CD14-positive monocyte (primary cell): ENCODE measurements around the gene DDX31. TPM values are rescaled to one million over a fixed set of nuclear protein-coding genes. Genes with fewer than 3 reads are reported as not detected.

Experiments
- DNase-seq, 3 donors: peaks; one replicate each; pipeline ENCODE4 v3.0.0-alpha.2; 2011 to 2022
- H2AFZ ChIP-seq: 2 replicates; pipeline ENCODE4 v1.6.0; 2012; ENCODE audit warnings: mild to moderate bottlenecking, low read depth, low read length, inconsistent platforms; ENCODE audit not compliant: insufficient read depth, poor library complexity, severe bottlenecking
- H3K27ac ChIP-seq, 2 donors: 1 replicate in 1 of 2; 2 replicates in 1 of 2; pipeline ENCODE4 v1.5.1; 2012 to 2013; ENCODE audit warnings: low read length in 2 of 2, control low read depth in 1 of 2, inconsistent platforms in 1 of 2, low read depth in 1 of 2, mild to moderate bottlenecking in 1 of 2
- H3K27me3 ChIP-seq, 2 donors: one replicate each; pipeline versions ENCODE4 v1.6.0 to v1.6.1; 2011 to 2013; ENCODE audit warnings: low read length in 2 of 2; ENCODE audit not compliant: control insufficient read depth in 2 of 2, insufficient read depth in 2 of 2
- H3K36me3 ChIP-seq, 2 donors: replicated peaks in 1 of 2; 1 replicate in 1 of 2; 2 replicates in 1 of 2; pipeline versions ENCODE4 v1.5.1 to v1.6.1; 2012 to 2013; ENCODE audit warnings: low read length in 2 of 2, control low read depth in 1 of 2, inconsistent platforms in 1 of 2, mild to moderate bottlenecking in 1 of 2; ENCODE audit not compliant: insufficient read depth in 2 of 2, control insufficient read depth in 1 of 2
- H3K4me1 ChIP-seq, 2 donors: 1 replicate in 1 of 2; 2 replicates in 1 of 2; pipeline versions ENCODE4 v1.5.1 to v1.6.1; 2012 to 2013; ENCODE audit warnings: low read length in 2 of 2, control low read depth in 1 of 2, inconsistent platforms in 1 of 2, mild to moderate bottlenecking in 1 of 2, moderate library complexity in 1 of 2; ENCODE audit not compliant: insufficient read depth in 2 of 2, control insufficient read depth in 1 of 2
- H3K4me2 ChIP-seq: replicated peaks from 2 replicates; pipeline ENCODE3; 2012; ENCODE audit warnings: low read length, moderate library complexity, mild to moderate bottlenecking; ENCODE audit not compliant: poor library complexity, severe bottlenecking; ENCODE audit errors: extremely low read depth
- H3K4me3 ChIP-seq, 3 experiments: fragments of 200-600 bp in 1 of 3; sonication (generic) in 1 of 3; replicated peaks in 1 of 3; 1 replicate in 2 of 3; 2 replicates in 1 of 3; pipeline ENCODE4 v1.5.1; 2011 to 2013; ENCODE audit warnings: low read length in 3 of 3, mild to moderate bottlenecking in 3 of 3, control low read depth in 2 of 3, low read depth in 2 of 3, inconsistent platforms in 1 of 3, moderate library complexity in 1 of 3
- H3K79me2 ChIP-seq: 2 replicates; pipeline ENCODE4 v1.6.0; 2012; ENCODE audit warnings: mild to moderate bottlenecking, control low read depth, inconsistent platforms, low read length, moderate library complexity; ENCODE audit not compliant: insufficient read depth
- H3K9ac ChIP-seq: 2 replicates; pipeline ENCODE4 v1.6.0; 2017; ENCODE audit warnings: low read length, mild to moderate bottlenecking; ENCODE audit not compliant: insufficient read depth, poor library complexity, severe bottlenecking
- H3K9me3 ChIP-seq, 2 donors: replicated peaks in 1 of 2; 1 replicate in 1 of 2; 2 replicates in 1 of 2; pipeline versions ENCODE4 v1.5.1 to v1.6.1; 2012 to 2013; ENCODE audit warnings: low read length in 2 of 2, control low read depth in 1 of 2; ENCODE audit not compliant: control insufficient read depth in 1 of 2, insufficient read depth in 1 of 2
- H4K20me1 ChIP-seq: 2 replicates; pipeline ENCODE4 v1.6.0; 2012; ENCODE audit warnings: mild to moderate bottlenecking, low read length, control low read depth, moderate library complexity; ENCODE audit not compliant: insufficient read depth
- H3K27ac Mint-ChIP-seq, 7 donors: one replicate each; pipeline ENCODE4 v1.8.0; 2020; ENCODE audit warnings: mild to moderate bottlenecking in 7 of 7, mixed read lengths in 7 of 7, moderate library complexity in 6 of 7, inconsistent platforms in 2 of 7
- H3K27me3 Mint-ChIP-seq, 3 donors: one replicate each; pipeline ENCODE4 v1.8.0; 2021 to 2022; ENCODE audit warnings: low read depth in 3 of 3, mild to moderate bottlenecking in 3 of 3, mixed read lengths in 3 of 3, moderate library complexity in 3 of 3, inconsistent platforms in 1 of 3
- H3K36me3 Mint-ChIP-seq, 2 donors: one replicate each; pipeline ENCODE4 v1.8.0; 2020; ENCODE audit warnings: mixed read lengths in 2 of 2, inconsistent platforms in 1 of 2, mild to moderate bottlenecking in 1 of 2
- H3K4me1 Mint-ChIP-seq: one replicate; pipeline ENCODE4 v1.8.0; 2020; ENCODE audit warnings: mild to moderate bottlenecking, mixed read lengths
- H3K4me3 Mint-ChIP-seq, 2 donors: one replicate each; pipeline ENCODE4 v1.8.0; 2020; ENCODE audit warnings: mild to moderate bottlenecking in 2 of 2, mixed read lengths in 2 of 2, moderate library complexity in 1 of 2
- H3K9me3 Mint-ChIP-seq, 7 donors: one replicate each; pipeline ENCODE4 v1.8.0; 2020 to 2022; ENCODE audit warnings: mixed read lengths in 7 of 7, mild to moderate bottlenecking in 6 of 7, moderate library complexity in 6 of 7, inconsistent platforms in 2 of 7
- WGBS: methylation state at CpG from one replicate; pipeline ENCODE4 v1.1.5; 2013; ENCODE audit warnings: missing lambda C conversion rate; ENCODE audit not compliant: insufficient coverage; 5-methylcytosine and 5-hydroxymethylcytosine counted together
- intact Hi-C, 2 donors: fragments of 100-400 bp; cut with micrococcal nuclease; formaldehyde crosslinking; loops; one replicate each; pipeline versions ENCODE4 v1.15.0 to v1.15.1; 2023
- polyA plus RNA-seq, 3 donors: library from polyadenylated mRNA; depleted of rRNA in 1 of 3; unstranded in 2 of 3; stranded (reverse) in 1 of 3; fragments of 300-500 nt in 2 of 3; fragments of >200 nt in 1 of 3; fragmentation: Illumina TruSeq in 2 of 3; gene quantifications; 1 replicate in 2 of 3; 2 replicates in 1 of 3; pipeline ENCODE4 v1.2.3, GENCODE V29; 2012 to 2021
- TF ChIP-seq, protein P1 (sequence below): fragments of 200-600 bp; IDR thresholded peaks from one replicate; pipeline ENCODE4 v1.8.0; 2022; ENCODE audit warnings: antibody characterized with exemption, mild to moderate bottlenecking

Gene DDX31
- polyA plus RNA-seq, 3 donors: 1.1 to 4.2 (median 1.5) TPM

DNA sequence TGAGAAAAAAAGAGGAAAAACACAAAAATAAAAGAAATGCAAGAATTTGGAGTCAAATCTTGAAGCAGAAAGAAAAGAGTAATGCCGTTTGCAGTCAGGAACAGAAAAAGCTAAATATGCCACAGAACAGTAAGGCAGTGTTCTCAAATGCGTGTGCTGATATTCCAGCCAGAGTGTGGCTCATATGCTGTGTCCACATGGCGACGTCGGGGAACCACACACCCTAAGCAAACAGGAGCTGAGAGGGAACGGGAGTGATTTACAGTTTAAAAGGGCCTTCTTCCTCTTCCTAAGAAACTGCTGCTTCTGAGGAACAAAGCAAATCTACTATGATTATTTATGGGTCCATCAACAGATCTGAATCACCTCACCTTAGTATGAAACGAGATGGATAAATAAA lies 42.7 kb downstream of the DDX31 start:
- Histone ChIP-seq H3K36me3 (peaks cover 23 to 62% of the 10 kb centered on the region in 2 donors), H3K9me3 (no peaks in the 10 kb centered on the region), H3K27ac (no peak overlapping the region), H3K9ac (no peak overlapping the region), H2AFZ (no peak overlapping the region), H4K20me1 (no peaks in the 10 kb centered on the region), H3K4me3 (no peak overlapping the region), H3K4me1 (no peaks in the 10 kb centered on the region), H3K27me3 (no peaks in the 10 kb centered on the region), H3K79me2 (no peaks in the 10 kb centered on the region), H3K4me2 (no peak overlapping the region)
- H3K4me3 Mint-ChIP-seq: no peak overlapping the region
- H3K27ac Mint-ChIP-seq: peak overlapping the region in 1 of 7 donors; percentile 71
- peaks cover 0 to 3% (median 0%) of the 10 kb centered on the region in 3 donors for H3K27me3 Mint-ChIP-seq
- 100% methylated on average over 1 of the region's 7 CpGs for WGBS
- H3K9me3 Mint-ChIP-seq: no peaks in the 10 kb centered on the region
- no peak for DNase-seq
- peaks cover 62 to 66% of the 10 kb centered on the region in 2 donors for H3K36me3 Mint-ChIP-seq
- intact Hi-C loops: no loop called here
- no peaks in the 10 kb centered on the region for H3K4me1 Mint-ChIP-seq
- TF ChIP-seq, protein P1, sequence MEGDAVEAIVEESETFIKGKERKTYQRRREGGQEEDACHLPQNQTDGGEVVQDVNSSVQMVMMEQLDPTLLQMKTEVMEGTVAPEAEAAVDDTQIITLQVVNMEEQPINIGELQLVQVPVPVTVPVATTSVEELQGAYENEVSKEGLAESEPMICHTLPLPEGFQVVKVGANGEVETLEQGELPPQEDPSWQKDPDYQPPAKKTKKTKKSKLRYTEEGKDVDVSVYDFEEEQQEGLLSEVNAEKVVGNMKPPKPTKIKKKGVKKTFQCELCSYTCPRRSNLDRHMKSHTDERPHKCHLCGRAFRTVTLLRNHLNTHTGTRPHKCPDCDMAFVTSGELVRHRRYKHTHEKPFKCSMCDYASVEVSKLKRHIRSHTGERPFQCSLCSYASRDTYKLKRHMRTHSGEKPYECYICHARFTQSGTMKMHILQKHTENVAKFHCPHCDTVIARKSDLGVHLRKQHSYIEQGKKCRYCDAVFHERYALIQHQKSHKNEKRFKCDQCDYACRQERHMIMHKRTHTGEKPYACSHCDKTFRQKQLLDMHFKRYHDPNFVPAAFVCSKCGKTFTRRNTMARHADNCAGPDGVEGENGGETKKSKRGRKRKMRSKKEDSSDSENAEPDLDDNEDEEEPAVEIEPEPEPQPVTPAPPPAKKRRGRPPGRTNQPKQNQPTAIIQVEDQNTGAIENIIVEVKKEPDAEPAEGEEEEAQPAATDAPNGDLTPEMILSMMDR: no peak

DNA sequence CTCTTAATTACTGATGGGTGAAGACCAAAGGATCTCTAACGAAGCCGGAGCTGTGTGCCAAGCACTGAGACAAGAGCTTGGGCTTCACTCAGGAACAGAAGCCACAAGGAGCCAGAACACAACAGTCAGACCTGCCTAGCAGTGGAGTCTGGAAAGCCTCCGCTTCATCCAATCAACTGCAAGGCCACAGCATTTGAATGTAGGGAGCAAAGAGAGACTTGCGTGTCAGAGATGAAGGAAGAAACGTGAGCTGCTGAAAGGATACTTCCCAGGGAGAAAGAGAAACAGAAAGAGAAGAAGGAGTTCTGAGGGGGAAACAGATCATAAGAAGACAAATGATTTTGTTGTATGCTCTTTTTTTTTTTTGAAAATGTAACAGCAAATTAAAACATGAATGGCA lies 43.5 kb downstream of the DDX31 start:
- Histone ChIP-seq H2AFZ (no peak overlapping the region), H3K27ac (no peak overlapping the region), H3K79me2 (no peaks in the 10 kb centered on the region), H3K9me3 (no peaks in the 10 kb centered on the region), H3K9ac (no peak overlapping the region), H4K20me1 (no peaks in the 10 kb centered on the region), H3K4me2 (no peak overlapping the region), H3K4me3 (no peak overlapping the region), H3K36me3 (peaks cover 21 to 65% of the 10 kb centered on the region in 2 donors), H3K4me1 (no peaks in the 10 kb centered on the region), H3K27me3 (no peaks in the 10 kb centered on the region)
- Mint-ChIP-seq H3K36me3 (peaks cover 60 to 62% of the 10 kb centered on the region in 2 donors), H3K27ac (peak overlapping the region in 1 of 7 donors; percentile 57), H3K4me1 (no peaks in the 10 kb centered on the region), H3K27me3 (peaks cover 0 to 3% (median 0%) of the 10 kb centered on the region in 3 donors), H3K9me3 (no peaks in the 10 kb centered on the region), H3K4me3 (no peak overlapping the region)
- no peak for DNase-seq
- TF ChIP-seq, protein P1: no peak
- intact Hi-C loops: no loop called here
- WGBS: 100% methylated on average over 4 of the region's 5 CpGs
